Neural cell (in vitro differentiated cells): Measurements from ENCODE around the gene NUDCD3. TPM values are rescaled to one million over a fixed set of nuclear protein-coding genes. Genes with fewer than 3 reads are reported as not detected.
"Not testable (repeated sequence)": the region's sequence is repeated elsewhere in the genome, so short reads cannot be mapped to it uniquely, and the experiment has no call there.

ENCODE experiments used
- H2AFZ ChIP-seq: fragments of 200-600, 300-800 bp; sonication (generic), shearing (Covaris generic); 2 replicates; pipeline ENCODE4 v1.6.0; 2014; ENCODE audit warnings: low read depth, mild to moderate bottlenecking, antibody characterized with exemption, low read length, moderate library complexity
- H3F3A ChIP-seq: fragments of 200-600 bp; shearing (Covaris generic); 2 replicates; pipeline ENCODE4 v1.6.1; 2016; ENCODE audit warnings: mild to moderate bottlenecking, moderate library complexity, mixed read lengths, antibody characterized with exemption, low read length; ENCODE audit not compliant: insufficient read depth, poor library complexity, severe bottlenecking
- H3K27ac ChIP-seq: fragments of 200-600, 300-800 bp; sonication (generic), shearing (Covaris generic); 2 replicates; pipeline ENCODE4 v1.5.1; 2014; ENCODE audit warnings: mild to moderate bottlenecking, low read length, moderate library complexity
- H3K27me3 ChIP-seq: fragments of 300-800, 200-600 bp; sonication (generic), shearing (Covaris generic); 2 replicates; pipeline ENCODE4 v1.6.0; 2014; ENCODE audit warnings: mild to moderate bottlenecking, low read depth, low read length, moderate library complexity; ENCODE audit not compliant: insufficient read depth
- H3K36me3 ChIP-seq: fragments of 300-800, 200-600 bp; sonication (generic), shearing (Covaris generic); 2 replicates; pipeline ENCODE4 v1.5.1; 2014; ENCODE audit warnings: mild to moderate bottlenecking, antibody characterized with exemption, low read length, moderate library complexity; ENCODE audit not compliant: insufficient read depth
- H3K4me2 ChIP-seq: fragments of 300-800, 200-600 bp; sonication (generic), shearing (Covaris generic); 2 replicates; pipeline ENCODE4 v1.6.0; 2014; ENCODE audit warnings: mild to moderate bottlenecking, low read length
- H3K4me3 ChIP-seq: fragments of 300-800, 200-600 bp; sonication (generic), shearing (Covaris generic); 2 replicates; pipeline ENCODE4 v1.5.1; 2014; ENCODE audit warnings: mild to moderate bottlenecking, low read length, moderate library complexity
- H3K79me2 ChIP-seq: fragments of 200-600 bp; shearing (Covaris generic); replicated peaks from 2 replicates; pipeline ENCODE4 v1.6.0; 2014; ENCODE audit warnings: mild to moderate bottlenecking, low read length, moderate library complexity; ENCODE audit not compliant: insufficient read depth
- H3K9ac ChIP-seq: fragments of 300-800, 200-600 bp; sonication (generic), shearing (Covaris generic); 2 replicates; pipeline ENCODE4 v1.6.1; 2016; ENCODE audit warnings: mild to moderate bottlenecking, low read length, mixed read lengths
- H3K9me2 ChIP-seq: fragments of 200-600 bp; shearing (Covaris generic); 2 replicates; pipeline ENCODE4 v1.6.1; 2016; ENCODE audit warnings: mild to moderate bottlenecking, low read length, mixed read lengths; ENCODE audit not compliant: insufficient read depth
- H3K9me3 ChIP-seq: fragments of 200-600, 300-800 bp; sonication (generic), shearing (Covaris generic); 2 replicates; pipeline ENCODE4 v1.6.1; 2016; ENCODE audit warnings: mild to moderate bottlenecking, mixed run types, low read length, moderate library complexity, mixed read lengths
- H4K20me1 ChIP-seq: fragments of 200-600 bp; shearing (Covaris generic); 2 replicates; pipeline ENCODE4 v1.6.1; 2016; ENCODE audit warnings: mild to moderate bottlenecking, mixed run types; ENCODE audit not compliant: insufficient read depth
- EP300 ChIP-seq: fragments of 450-650 bp; conservative IDR thresholded peaks from 2 replicates; pipeline ENCODE4 v1.6.1; 2014; ENCODE audit warnings: antibody characterized with exemption, mild to moderate bottlenecking, moderate library complexity; ENCODE audit not compliant: poor library complexity, severe bottlenecking
- EZH2 ChIP-seq: fragments of 200-600, 300-800 bp; shearing (Covaris generic), sonication (generic); IDR thresholded peaks from 2 replicates; pipeline ENCODE4 v1.6.1; 2014; ENCODE audit warnings: antibody characterized with exemption, low read length, borderline replicate concordance, mild to moderate bottlenecking; ENCODE audit not compliant: insufficient read depth, poor library complexity, severe bottlenecking
- MXI1 ChIP-seq: fragments of 450-650 bp; conservative IDR thresholded peaks from 2 replicates; pipeline ENCODE4 v1.6.1; 2014; ENCODE audit warnings: antibody characterized with exemption, mild to moderate bottlenecking; ENCODE audit not compliant: poor library complexity, severe bottlenecking
- POLR2AphosphoS5 ChIP-seq: IDR thresholded peaks from 2 replicates; pipeline ENCODE4 v1.6.1; 2012
- RAD21 ChIP-seq: fragments of 450-650 bp; conservative IDR thresholded peaks from 2 replicates; pipeline ENCODE4 v1.6.1; 2014; ENCODE audit warnings: antibody characterized with exemption, mild to moderate bottlenecking, moderate library complexity
- SMC3 ChIP-seq: fragments of 450-650 bp; conservative IDR thresholded peaks from 2 replicates; pipeline ENCODE4 v1.6.1; 2014; ENCODE audit warnings: antibody characterized with exemption, mild to moderate bottlenecking, moderate library complexity; ENCODE audit not compliant: poor library complexity
- TAF1 ChIP-seq: IDR thresholded peaks from 2 replicates; pipeline ENCODE4 v1.6.1; 2012; ENCODE audit warnings: low read depth
- polyA plus RNA-seq: library from polyadenylated mRNA; depleted of rRNA; stranded (reverse); fragments of >200 nt; gene quantifications from 2 replicates; pipeline ENCODE4 v1.2.3, GENCODE V29; 2014
- TF ChIP-seq, protein P1 (sequence below): fragments of 450-650 bp; IDR thresholded peaks from 2 replicates; pipeline ENCODE4 v1.5.1; 2014; ENCODE audit warnings: antibody characterized with exemption, mild to moderate bottlenecking, moderate library complexity; ENCODE audit not compliant: poor library complexity, severe bottlenecking
- TF ChIP-seq, protein P2 (sequence below): IDR thresholded peaks from 2 replicates; pipeline ENCODE4 v1.6.1; 2012; ENCODE audit warnings: borderline replicate concordance

The NUDCD3 gene
- polyA plus RNA-seq, 1 donor from 2014 or later: 69.9 TPM

DNA sequence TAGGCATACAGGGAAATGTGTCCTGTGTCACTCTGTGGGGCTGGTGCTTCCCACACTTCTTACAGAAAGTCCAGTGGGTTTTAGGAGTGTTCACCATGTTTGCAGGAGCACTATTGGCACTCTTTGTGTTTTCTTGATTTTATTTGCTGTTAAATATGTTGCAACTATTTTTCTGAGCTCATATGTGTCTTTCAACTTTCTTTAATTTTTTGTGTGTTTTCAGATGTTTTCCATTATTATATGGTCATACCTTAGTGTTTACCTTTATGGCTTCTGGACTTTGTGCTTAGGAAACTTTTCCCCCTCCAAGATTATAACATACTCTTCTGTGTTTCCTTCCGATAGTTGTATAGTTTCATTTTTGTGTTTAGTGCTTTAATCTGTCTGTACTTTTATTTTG, 20.8 kb upstream of the NUDCD3 start:
- Histone ChIP-seq H3K36me3 (no peaks in the 10 kb centered on the region), H3K9ac (no peak overlapping the region), H3K9me2 (no peaks in the 10 kb centered on the region), H3F3A (no peaks in the 10 kb centered on the region), H2AFZ (no peak overlapping the region), H3K9me3 (no peaks in the 10 kb centered on the region), H3K27ac (no peak overlapping the region), H3K4me3 (no peak overlapping the region), H4K20me1 (no peaks in the 10 kb centered on the region), H3K4me2 (no peak overlapping the region), H3K79me2 (no peaks in the 10 kb centered on the region), H3K27me3 (no peaks in the 10 kb centered on the region)
- no peak for TF ChIP-seq SMC3

DNA sequence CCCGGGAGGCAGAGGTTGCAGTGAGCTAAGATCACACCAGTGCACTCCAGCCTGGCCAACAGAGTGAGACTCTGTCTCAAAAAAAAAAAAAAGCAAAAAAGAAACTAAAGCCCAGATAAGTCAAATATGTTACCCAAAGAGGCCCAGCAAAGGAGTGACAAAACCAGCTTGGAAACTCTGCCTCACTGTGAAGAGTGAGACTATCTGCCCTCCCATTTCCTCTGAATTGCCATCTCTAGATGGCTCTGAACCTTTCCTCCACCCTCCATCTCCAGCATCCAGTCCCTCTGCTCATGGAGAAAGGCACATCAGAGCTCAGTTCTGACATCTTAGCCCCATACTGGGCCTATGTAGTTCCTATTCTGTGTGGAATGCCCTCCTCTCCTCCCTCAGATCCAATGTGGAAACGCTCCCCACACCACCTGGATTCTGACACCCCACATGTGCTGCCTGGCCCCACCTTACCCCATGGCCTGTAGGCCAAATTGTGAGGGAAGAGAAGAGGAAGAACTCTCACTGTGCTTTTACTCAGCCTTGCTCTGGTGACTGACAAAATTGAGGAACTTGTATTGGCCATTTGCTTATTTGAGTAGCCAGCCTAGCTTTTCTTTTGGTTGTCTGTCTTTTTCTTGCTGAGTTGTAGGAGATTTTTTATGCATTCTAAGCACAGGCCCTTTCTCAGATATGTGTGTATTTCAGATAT, 18.0 kb upstream of the NUDCD3 start:
- no peak overlapping the region for H3K9ac ChIP-seq
- H3K9me3 ChIP-seq: no peaks in the 10 kb centered on the region
- H3K27me3 ChIP-seq: no peaks in the 10 kb centered on the region
- H3K79me2 ChIP-seq: no peaks in the 10 kb centered on the region
- H3K9me2 ChIP-seq: no peaks in the 10 kb centered on the region
- H3K36me3 ChIP-seq: no peaks in the 10 kb centered on the region
- no peak overlapping the region for H3K4me3 ChIP-seq
- no peaks in the 10 kb centered on the region for H4K20me1 ChIP-seq
- no peaks in the 10 kb centered on the region for H3F3A ChIP-seq
- TF ChIP-seq POLR2AphosphoS5 (no peak), SMC3 (no peak), TAF1 (no peak), EP300 (no peak), MXI1 (no peak), EZH2 (no peak), RAD21 (no peak)
- TF ChIP-seq, protein P1, sequence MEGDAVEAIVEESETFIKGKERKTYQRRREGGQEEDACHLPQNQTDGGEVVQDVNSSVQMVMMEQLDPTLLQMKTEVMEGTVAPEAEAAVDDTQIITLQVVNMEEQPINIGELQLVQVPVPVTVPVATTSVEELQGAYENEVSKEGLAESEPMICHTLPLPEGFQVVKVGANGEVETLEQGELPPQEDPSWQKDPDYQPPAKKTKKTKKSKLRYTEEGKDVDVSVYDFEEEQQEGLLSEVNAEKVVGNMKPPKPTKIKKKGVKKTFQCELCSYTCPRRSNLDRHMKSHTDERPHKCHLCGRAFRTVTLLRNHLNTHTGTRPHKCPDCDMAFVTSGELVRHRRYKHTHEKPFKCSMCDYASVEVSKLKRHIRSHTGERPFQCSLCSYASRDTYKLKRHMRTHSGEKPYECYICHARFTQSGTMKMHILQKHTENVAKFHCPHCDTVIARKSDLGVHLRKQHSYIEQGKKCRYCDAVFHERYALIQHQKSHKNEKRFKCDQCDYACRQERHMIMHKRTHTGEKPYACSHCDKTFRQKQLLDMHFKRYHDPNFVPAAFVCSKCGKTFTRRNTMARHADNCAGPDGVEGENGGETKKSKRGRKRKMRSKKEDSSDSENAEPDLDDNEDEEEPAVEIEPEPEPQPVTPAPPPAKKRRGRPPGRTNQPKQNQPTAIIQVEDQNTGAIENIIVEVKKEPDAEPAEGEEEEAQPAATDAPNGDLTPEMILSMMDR: no peak
- TF ChIP-seq, protein P2, sequence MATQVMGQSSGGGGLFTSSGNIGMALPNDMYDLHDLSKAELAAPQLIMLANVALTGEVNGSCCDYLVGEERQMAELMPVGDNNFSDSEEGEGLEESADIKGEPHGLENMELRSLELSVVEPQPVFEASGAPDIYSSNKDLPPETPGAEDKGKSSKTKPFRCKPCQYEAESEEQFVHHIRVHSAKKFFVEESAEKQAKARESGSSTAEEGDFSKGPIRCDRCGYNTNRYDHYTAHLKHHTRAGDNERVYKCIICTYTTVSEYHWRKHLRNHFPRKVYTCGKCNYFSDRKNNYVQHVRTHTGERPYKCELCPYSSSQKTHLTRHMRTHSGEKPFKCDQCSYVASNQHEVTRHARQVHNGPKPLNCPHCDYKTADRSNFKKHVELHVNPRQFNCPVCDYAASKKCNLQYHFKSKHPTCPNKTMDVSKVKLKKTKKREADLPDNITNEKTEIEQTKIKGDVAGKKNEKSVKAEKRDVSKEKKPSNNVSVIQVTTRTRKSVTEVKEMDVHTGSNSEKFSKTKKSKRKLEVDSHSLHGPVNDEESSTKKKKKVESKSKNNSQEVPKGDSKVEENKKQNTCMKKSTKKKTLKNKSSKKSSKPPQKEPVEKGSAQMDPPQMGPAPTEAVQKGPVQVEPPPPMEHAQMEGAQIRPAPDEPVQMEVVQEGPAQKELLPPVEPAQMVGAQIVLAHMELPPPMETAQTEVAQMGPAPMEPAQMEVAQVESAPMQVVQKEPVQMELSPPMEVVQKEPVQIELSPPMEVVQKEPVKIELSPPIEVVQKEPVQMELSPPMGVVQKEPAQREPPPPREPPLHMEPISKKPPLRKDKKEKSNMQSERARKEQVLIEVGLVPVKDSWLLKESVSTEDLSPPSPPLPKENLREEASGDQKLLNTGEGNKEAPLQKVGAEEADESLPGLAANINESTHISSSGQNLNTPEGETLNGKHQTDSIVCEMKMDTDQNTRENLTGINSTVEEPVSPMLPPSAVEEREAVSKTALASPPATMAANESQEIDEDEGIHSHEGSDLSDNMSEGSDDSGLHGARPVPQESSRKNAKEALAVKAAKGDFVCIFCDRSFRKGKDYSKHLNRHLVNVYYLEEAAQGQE: no peak
- H3K4me2 ChIP-seq: no peak overlapping the region
- H2AFZ ChIP-seq: no peak overlapping the region
- no peak overlapping the region for H3K27ac ChIP-seq

DNA sequence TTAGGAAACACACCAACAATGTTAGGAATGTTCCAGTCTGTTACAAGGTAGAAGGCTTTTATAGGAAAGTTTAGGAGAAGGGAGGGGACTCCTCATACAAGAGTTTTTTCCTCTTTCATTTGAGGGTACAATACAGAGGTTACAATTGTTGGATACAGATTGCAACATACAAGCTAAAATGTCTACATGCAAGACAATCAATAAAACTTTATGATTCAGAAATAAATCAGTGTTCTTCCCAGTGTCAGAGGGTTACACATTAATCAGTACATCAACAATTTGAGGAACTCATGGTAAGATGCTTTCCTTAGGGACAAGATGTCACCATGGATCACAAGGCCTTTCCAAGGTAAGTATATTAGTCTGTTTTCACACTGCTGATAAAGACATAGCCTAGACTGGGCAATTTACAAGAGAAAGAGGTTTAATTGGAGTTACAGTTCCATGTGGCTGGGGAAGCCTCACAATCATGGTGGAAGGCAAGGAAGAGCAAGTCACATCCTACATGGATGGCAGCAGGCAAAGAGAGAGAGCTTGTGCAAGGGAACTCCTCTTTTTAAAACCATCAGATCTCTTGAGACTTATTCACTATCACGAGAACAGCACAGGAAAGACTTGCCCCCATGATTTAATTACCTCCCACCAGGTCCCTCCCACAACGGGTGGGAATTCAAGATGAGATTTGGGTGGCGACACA, 16.3 kb upstream of the NUDCD3 start:
- not testable (repeated sequence) for H3F3A ChIP-seq, H3K9ac ChIP-seq, H3K9me2 ChIP-seq, H2AFZ ChIP-seq, H3K36me3 ChIP-seq, H4K20me1 ChIP-seq, H3K27me3 ChIP-seq, H3K4me3 ChIP-seq, H3K27ac ChIP-seq, H3K79me2 ChIP-seq, H3K9me3 ChIP-seq, H3K4me2 ChIP-seq
